Bronchial epithelial cell (primary cell): ENCODE data around the gene CDON. TPM values are rescaled to one million over a fixed set of nuclear protein-coding genes. Genes with fewer than 3 reads are reported as not detected.
"Not testable (repeated sequence)": the region's sequence is repeated elsewhere in the genome, so short reads cannot be mapped to it uniquely, and the experiment has no call there.

Experiments used
- DNase-seq: peaks from one replicate; pipeline ENCODE4 v3.0.0-alpha.2; 2010; ENCODE audit warnings: low read depth
- FAIRE-seq: peaks from 2 replicates; lab custom pipeline; 2011; peaks lifted over from hg19 to GRCh38; lab: Jason Lieb, UNC
- H3K27me3 ChIP-seq: 2 replicates; pipeline ENCODE4 v1.5.1; 2011; ENCODE audit warnings: low read length; ENCODE audit not compliant: control insufficient read depth, insufficient read depth
- H3K36me3 ChIP-seq: 2 replicates; pipeline ENCODE4 v1.5.1; 2011; ENCODE audit warnings: low read length; ENCODE audit not compliant: control insufficient read depth, insufficient read depth
- H3K4me3 ChIP-seq: 2 replicates; pipeline ENCODE4 v1.5.1; 2011; ENCODE audit warnings: mild to moderate bottlenecking, low read depth, low read length, control low read depth
- total RNA-seq: library from RNA; depleted of rRNA; stranded (reverse); fragments of >200 nt; gene quantifications from 2 replicates; pipeline ENCODE4 v1.2.1, GENCODE V29; 2014
- TF ChIP-seq, protein P1 (sequence below): IDR thresholded peaks from 2 replicates; pipeline ENCODE4 v1.5.1; 2011; ENCODE audit warnings: mild to moderate bottlenecking, moderate library complexity, low read length, control low read depth, inconsistent platforms; ENCODE audit not compliant: insufficient read depth, severe bottlenecking

The CDON gene
- total RNA-seq, 1 donor from 2014 or later = 2.9 TPM

DNA sequence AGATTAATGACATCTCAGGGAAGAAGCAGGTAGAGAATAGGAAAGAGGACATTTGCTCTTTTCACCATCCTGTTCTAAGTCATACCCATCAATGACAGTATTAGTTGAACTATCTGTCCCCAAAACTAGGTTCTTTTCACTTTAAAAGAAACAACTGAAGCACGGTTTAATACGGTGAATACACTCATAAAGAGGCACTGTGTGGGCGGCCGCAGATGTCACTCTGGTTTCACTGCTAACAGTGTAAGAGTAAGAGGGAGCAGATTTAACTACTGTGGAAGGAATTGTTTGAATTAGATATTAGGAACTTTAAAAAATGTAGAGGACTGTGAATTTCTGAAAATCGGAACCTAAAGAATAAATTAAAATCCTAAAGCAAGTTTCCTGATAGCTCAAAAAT lies 67.4 kb downstream of the CDON start:
- DNase-seq = no peak
- Histone ChIP-seq H3K4me3 (no peak overlapping the region), H3K36me3 (no peaks in the 10 kb centered on the region), H3K27me3 (no peaks in the 10 kb centered on the region)
- TF ChIP-seq, protein P1, sequence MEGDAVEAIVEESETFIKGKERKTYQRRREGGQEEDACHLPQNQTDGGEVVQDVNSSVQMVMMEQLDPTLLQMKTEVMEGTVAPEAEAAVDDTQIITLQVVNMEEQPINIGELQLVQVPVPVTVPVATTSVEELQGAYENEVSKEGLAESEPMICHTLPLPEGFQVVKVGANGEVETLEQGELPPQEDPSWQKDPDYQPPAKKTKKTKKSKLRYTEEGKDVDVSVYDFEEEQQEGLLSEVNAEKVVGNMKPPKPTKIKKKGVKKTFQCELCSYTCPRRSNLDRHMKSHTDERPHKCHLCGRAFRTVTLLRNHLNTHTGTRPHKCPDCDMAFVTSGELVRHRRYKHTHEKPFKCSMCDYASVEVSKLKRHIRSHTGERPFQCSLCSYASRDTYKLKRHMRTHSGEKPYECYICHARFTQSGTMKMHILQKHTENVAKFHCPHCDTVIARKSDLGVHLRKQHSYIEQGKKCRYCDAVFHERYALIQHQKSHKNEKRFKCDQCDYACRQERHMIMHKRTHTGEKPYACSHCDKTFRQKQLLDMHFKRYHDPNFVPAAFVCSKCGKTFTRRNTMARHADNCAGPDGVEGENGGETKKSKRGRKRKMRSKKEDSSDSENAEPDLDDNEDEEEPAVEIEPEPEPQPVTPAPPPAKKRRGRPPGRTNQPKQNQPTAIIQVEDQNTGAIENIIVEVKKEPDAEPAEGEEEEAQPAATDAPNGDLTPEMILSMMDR = no peak
- FAIRE-seq = no peak

DNA sequence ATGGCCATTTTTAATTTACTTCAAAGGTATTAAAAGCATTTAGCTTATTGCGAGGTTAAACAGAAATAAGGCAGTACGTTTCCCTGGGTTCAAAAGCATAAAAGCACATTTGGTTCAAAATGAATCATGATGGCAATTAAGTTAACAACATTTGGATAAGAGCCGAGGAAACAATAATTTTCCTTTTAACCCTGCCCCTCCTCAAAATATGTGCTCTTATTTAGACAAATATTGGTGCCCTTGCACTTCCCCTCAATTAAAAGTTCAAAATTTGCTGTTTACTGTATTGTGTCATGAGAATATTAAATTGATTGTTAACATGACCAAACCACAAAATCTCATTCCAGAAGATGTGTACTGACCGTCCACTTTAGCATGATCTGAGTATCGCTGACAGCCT lies 68.2 kb downstream of the CDON start:
- FAIRE-seq = no peak
- DNase-seq = no peak
- Histone ChIP-seq H3K4me3 (no peak overlapping the region), H3K36me3 (no peaks in the 10 kb centered on the region), H3K27me3 (no peaks in the 10 kb centered on the region)
- TF ChIP-seq, protein P1 = no peak

DNA sequence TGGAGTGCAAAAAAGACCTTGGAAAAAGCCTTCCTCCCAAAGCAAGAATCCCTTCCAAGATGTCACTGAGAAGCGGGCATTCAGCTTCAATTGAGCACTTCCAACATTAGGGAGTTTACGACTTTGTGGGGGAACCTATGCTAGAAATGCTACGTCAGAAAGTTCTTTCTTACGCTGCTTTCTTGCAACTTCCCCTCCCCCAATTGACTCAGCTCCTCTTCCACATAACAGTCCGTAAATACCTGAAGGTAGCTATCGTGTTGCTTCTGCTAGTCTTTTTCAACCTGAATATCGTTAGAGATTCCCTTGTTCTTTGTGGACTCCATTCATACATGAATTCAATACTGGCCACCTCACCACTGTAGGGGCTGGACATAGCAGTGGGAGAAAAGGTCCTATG lies 69.8 kb downstream of the CDON start:
- no peak for FAIRE-seq

DNA sequence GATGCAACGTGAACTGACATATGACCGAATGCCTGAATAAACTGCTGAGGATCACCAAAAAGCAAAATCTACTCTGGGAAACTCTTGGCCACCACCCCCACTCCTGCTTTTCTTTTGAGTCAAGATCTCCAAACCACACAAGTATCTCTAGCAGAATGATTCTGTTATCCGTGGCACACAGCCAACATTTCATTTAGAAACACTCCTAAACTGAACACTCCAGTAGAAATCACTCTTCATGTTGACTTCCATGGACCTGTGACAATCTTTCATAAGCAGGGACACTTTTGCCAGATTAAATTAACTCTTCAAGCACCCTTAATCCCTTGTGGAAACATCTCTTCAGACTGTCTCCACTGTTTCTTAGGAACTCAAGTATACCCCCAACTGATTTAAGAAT lies 72.4 kb downstream of the CDON start:
- Histone ChIP-seq H3K27me3 (no peaks in the 10 kb centered on the region), H3K36me3 (no peaks in the 10 kb centered on the region), H3K4me3 (no peak overlapping the region)
- FAIRE-seq (no peak), DNase-seq (peak; percentile 13)
- TF ChIP-seq, protein P1 = no peak

More for the DNA sequence above, 69.8 kb downstream of the CDON start:
- TF ChIP-seq, protein P1 = no peak
- no peak for DNase-seq
- Histone ChIP-seq H3K4me3 (no peak overlapping the region), H3K27me3 (no peaks in the 10 kb centered on the region), H3K36me3 (no peaks in the 10 kb centered on the region)

DNA sequence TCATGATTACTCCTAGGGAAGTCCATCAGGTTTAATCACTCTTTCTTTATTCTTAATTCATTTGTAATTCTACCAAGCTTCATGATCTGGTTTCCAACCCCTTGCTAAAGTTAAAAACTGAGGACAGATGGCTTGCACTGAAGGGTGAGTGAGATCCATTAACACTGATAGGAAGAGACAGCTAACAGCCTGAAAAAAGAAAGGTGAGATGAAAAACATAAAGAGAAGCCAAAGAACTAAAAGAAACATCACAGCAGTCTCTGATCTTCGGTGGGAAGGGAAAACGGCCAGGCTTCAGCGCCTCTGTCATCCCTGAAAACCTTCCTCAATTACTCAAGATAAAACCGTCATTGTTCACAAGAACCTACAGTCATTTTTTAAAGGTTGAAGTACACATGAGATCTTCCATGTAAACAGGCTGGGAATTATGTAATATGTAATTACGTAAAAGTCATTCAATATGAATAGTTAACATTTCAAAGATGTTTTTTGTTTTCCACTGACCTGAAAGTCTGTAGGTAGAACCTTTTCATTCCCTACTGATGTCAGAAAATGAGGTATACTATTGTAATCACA lies 75.5 kb downstream of the CDON start:
- FAIRE-seq = no peak
- H3K27me3 ChIP-seq = no peaks in the 10 kb centered on the region
- H3K36me3 ChIP-seq = no peaks in the 10 kb centered on the region
- TF ChIP-seq, protein P1 = no peak
- no peak overlapping the region for H3K4me3 ChIP-seq
- DNase-seq = no peak

DNA sequence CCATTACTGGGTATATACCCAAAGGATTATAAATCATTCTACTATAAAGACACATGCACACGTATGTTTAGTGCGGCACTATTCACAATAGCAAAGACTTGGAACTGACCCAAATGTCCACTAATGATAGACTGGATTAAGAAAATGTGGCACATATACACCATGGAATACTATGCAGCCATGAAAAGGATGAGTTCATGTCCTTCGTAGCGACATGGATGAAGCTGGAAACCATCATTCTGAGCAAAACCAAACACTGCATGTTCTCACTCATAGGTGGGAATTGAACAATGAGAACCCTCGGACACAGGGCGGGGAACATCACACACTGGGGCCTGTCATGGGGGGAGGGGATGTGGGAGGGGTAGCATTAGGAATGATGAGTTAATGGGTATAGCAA lies 76.7 kb downstream of the CDON start:
- FAIRE-seq, DNase-seq, H3K36me3 ChIP-seq, H3K27me3 ChIP-seq, H3K4me3 ChIP-seq: not testable (repeated sequence)
